GM23248 (cell line): ENCODE measurements around the gene TRIM36. TPM values are rescaled to one million over a fixed set of nuclear protein-coding genes. Genes with fewer than 3 reads are reported as not detected.

Source experiments
- DNase-seq: peaks from one replicate; pipeline ENCODE4 v3.0.0-alpha.2; 2015
- H2AFZ ChIP-seq: fragments of 200-600 bp; sonication (generic); 2 replicates; pipeline ENCODE4 v1.6.1; 2016; ENCODE audit warnings: antibody characterized with exemption
- H3F3A ChIP-seq: fragments of 200-600 bp; sonication (generic); 2 replicates; pipeline ENCODE4 v1.6.1; 2016; ENCODE audit warnings: mild to moderate bottlenecking, antibody characterized with exemption, mixed run types; ENCODE audit not compliant: insufficient read depth
- H3K27ac ChIP-seq: fragments of 200-600 bp; sonication (generic); 2 replicates; pipeline ENCODE4 v1.5.1; 2016; ENCODE audit warnings: mild to moderate bottlenecking
- H3K27me3 ChIP-seq: fragments of 200-600 bp; sonication (generic); replicated peaks from 2 replicates; pipeline ENCODE4 v1.6.1; 2016; ENCODE audit warnings: mild to moderate bottlenecking; ENCODE audit not compliant: insufficient read depth
- H3K36me3 ChIP-seq: fragments of 200-600 bp; sonication (generic); 2 replicates; pipeline ENCODE4 v1.6.1; 2016; ENCODE audit warnings: low read depth, mild to moderate bottlenecking
- H3K4me1 ChIP-seq: fragments of 200-600 bp; sonication (generic); 2 replicates; pipeline ENCODE4 v1.6.1; 2016; ENCODE audit warnings: mild to moderate bottlenecking; ENCODE audit not compliant: insufficient read depth
- H3K4me2 ChIP-seq: fragments of 200-600 bp; sonication (generic); one replicate; pipeline ENCODE4 v1.6.1; 2016; ENCODE audit warnings: mild to moderate bottlenecking; ENCODE audit not compliant: unreplicated experiment
- H3K4me3 ChIP-seq: fragments of 200-600 bp; sonication (generic); 2 replicates; pipeline ENCODE4 v1.5.1; 2016; ENCODE audit warnings: mild to moderate bottlenecking
- H3K79me2 ChIP-seq: fragments of 200-600 bp; sonication (generic); 2 replicates; pipeline ENCODE4 v1.6.1; 2016; ENCODE audit warnings: mild to moderate bottlenecking; ENCODE audit not compliant: insufficient read depth
- H3K9ac ChIP-seq: fragments of 200-600 bp; sonication (generic); 2 replicates; pipeline ENCODE4 v1.6.1; 2016; ENCODE audit warnings: mild to moderate bottlenecking
- H3K9me2 ChIP-seq: fragments of 200-600 bp; sonication (generic); 2 replicates; pipeline ENCODE4 v1.6.1; 2016; ENCODE audit warnings: mixed run types, mild to moderate bottlenecking, moderate library complexity; ENCODE audit not compliant: insufficient read depth
- H3K9me3 ChIP-seq: fragments of 200-600 bp; sonication (generic); one replicate; pipeline ENCODE4 v1.6.1; 2017; ENCODE audit warnings: low read depth
- H4K20me1 ChIP-seq: fragments of 200-600 bp; sonication (generic); 2 replicates; pipeline ENCODE4 v1.6.0; 2016; ENCODE audit not compliant: insufficient read depth
- EZH2 ChIP-seq: fragments of 200-600 bp; sonication (generic); IDR thresholded peaks from 2 replicates; pipeline ENCODE4 v1.6.1; 2018; ENCODE audit warnings: antibody characterized with exemption, mild to moderate bottlenecking; ENCODE audit not compliant: insufficient read depth, poor library complexity, severe bottlenecking
- EZH2phosphoT487 ChIP-seq: fragments of 200-600 bp; sonication (generic); IDR thresholded peaks from 2 replicates; pipeline ENCODE4 v1.6.1; 2018; ENCODE audit warnings: antibody characterized with exemption, moderate library complexity, mild to moderate bottlenecking, low read depth; ENCODE audit not compliant: insufficient read depth
- WGBS, 2 experiments: methylation state at CpG; one replicate each; pipeline ENCODE4 v1.1.6; 2015 to 2017; ENCODE audit warnings: low lambda C conversion rate in 2 of 2, low coverage in 1 of 2; ENCODE audit errors: missing lambda C conversion rate in 2 of 2; 5-methylcytosine and 5-hydroxymethylcytosine counted together
- in situ Hi-C: fragments of 300-500 bp; cut with MboI; formaldehyde crosslinking; loops from 2 replicates; pipeline ENCODE4 v1.15.0; 2020
- polyA plus RNA-seq: library from polyadenylated mRNA; unstranded; fragments of >200 nt; fragmentation: Nextera tagmentation; extraction: Ambion mirVana; gene quantifications from 2 replicates; pipeline ENCODE4 v1.2.1, GENCODE V29; 2016
- total RNA-seq: library from RNA; depleted of rRNA; stranded (reverse); fragments of >200 nt; shearing (Covaris generic); gene quantifications from 2 replicates; pipeline ENCODE4 v1.2.3, GENCODE V29; 2014

Gene TRIM36
- total and polyA plus RNA-seq, 2 experiments from 2014 or later: not detected

DNA sequence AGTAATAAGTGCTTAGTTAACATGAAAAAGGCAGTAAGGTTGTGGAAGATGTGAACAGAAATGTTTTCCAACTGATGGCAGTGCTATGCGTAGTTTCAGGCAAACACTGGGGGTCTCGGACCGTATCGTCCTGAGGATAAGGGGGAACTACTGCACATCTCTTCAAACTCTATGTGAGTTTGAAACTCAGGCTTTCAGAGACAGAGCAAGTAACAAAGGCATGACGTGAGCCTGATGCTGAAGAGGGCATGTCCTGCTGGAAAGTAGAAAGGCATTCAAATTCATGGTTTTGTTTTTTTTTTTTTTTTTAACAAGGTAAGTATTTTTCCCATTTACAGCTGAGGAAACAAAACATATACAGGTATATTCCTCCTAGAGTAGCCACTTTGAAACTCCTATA, 59.9 kb downstream of the TRIM36 start:
- Histone ChIP-seq H3K9me3 (no peaks in the 10 kb centered on the region), H3K4me1 (no peaks in the 10 kb centered on the region), H3K27ac (no peak overlapping the region), H2AFZ (no peak overlapping the region), H4K20me1 (no peaks in the 10 kb centered on the region), H3K9me2 (no peaks in the 10 kb centered on the region), H3K4me2 (no peak overlapping the region), H3K27me3 (no peaks in the 10 kb centered on the region), H3K4me3 (no peak overlapping the region), H3K79me2 (no peaks in the 10 kb centered on the region), H3K9ac (no peak overlapping the region), H3F3A (no peaks in the 10 kb centered on the region), H3K36me3 (no peaks in the 10 kb centered on the region)
- DNase-seq: no peak
- WGBS, 2 experiments: 42 to 53% methylated on average over 5 of the region's 5 CpGs
- TF ChIP-seq EZH2 (no peak), EZH2phosphoT487 (no peak)
- in situ Hi-C loops: no loop called here

DNA sequence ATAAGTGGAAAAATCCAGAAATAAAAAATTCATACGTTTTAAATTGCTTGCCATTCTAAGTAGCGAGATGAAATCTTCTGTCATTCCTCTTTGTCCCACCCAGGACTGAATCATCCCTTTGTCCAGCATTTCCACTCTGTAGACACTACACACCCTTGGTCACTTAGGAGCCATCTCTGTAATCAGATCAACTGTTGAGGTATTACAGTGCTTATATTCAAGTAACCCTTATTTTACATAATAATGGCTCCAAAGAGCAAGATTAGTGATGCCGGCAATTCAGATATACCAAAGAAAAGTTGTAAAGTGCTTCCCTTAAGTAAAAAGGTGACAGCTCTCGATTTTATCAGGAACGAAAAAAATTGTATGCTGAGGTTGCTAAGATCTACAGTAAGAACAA, 60.4 kb downstream of the TRIM36 start:
- H2AFZ ChIP-seq: no peak overlapping the region
- no peak overlapping the region for H3K4me2 ChIP-seq
- no peak overlapping the region for H3K9ac ChIP-seq
- no peaks in the 10 kb centered on the region for H3K9me2 ChIP-seq
- no peaks in the 10 kb centered on the region for H4K20me1 ChIP-seq
- 34 to 45% methylated on average over 5 of the region's 5 CpGs for whole genome bisulfite sequencing, 2 experiments
- H3K27me3 ChIP-seq: no peaks in the 10 kb centered on the region
- no peaks in the 10 kb centered on the region for H3F3A ChIP-seq
- no peaks in the 10 kb centered on the region for H3K4me1 ChIP-seq
- H3K9me3 ChIP-seq: no peaks in the 10 kb centered on the region
- in situ Hi-C loops: no loop called here
- H3K79me2 ChIP-seq: no peaks in the 10 kb centered on the region
- no peaks in the 10 kb centered on the region for H3K36me3 ChIP-seq
- TF ChIP-seq EZH2phosphoT487: no peak
- no peak for TF ChIP-seq EZH2
- no peak overlapping the region for H3K27ac ChIP-seq
- no peak overlapping the region for H3K4me3 ChIP-seq
- DNase-seq: no peak

GRCh38 chr5:115100319-115100955, 69.3 kb downstream of the TRIM36 start:
- Histone ChIP-seq H3K9me3 (no peaks in the 10 kb centered on the region), H3K4me3 (no peak overlapping the region), H3K9ac (no peak overlapping the region), H3K79me2 (no peaks in the 10 kb centered on the region), H3K27ac (no peak overlapping the region), H2AFZ (no peak overlapping the region), H3K27me3 (no peaks in the 10 kb centered on the region; the same call in 1 of the 2 replicates), H3K4me2 (no peak overlapping the region), H3K9me2 (no peaks in the 10 kb centered on the region), H3K4me1 (no peaks in the 10 kb centered on the region), H4K20me1 (no peaks in the 10 kb centered on the region), H3K36me3 (no peaks in the 10 kb centered on the region), H3F3A (no peaks in the 10 kb centered on the region)
- in situ Hi-C loops: no loop called here
- WGBS, 2 experiments: 75 to 81% methylated on average over 6 of the region's 6 CpGs
- TF ChIP-seq EZH2phosphoT487 (no peak), EZH2 (no peak)
- peak; percentile 38 for DNase-seq

- peaks cover 10% of the 10 kb centered on the region; the same call in 1 of the 2 replicates for H3K27me3 ChIP-seq
- H3F3A ChIP-seq: no peaks in the 10 kb centered on the region
- no peak overlapping the region for H2AFZ ChIP-seq
- peak; percentile 70 for DNase-seq
- H3K9ac ChIP-seq: no peak overlapping the region
- H3K9me3 ChIP-seq: no peaks in the 10 kb centered on the region
- H3K79me2 ChIP-seq: no peaks in the 10 kb centered on the region
- in situ Hi-C loops: loop anchor here (25.0 kb wide), 1 partner anchor 489 kb away; no protein-coding TSS in a partner anchor
- no peak overlapping the region for H3K4me3 ChIP-seq
- no peaks in the 10 kb centered on the region for H3K36me3 ChIP-seq
- WGBS, 2 experiments: 0% methylated on average over 2 of the region's 2 CpGs
- no peak overlapping the region for H3K27ac ChIP-seq
- no peaks in the 10 kb centered on the region for H4K20me1 ChIP-seq
- no peak overlapping the region for H3K4me2 ChIP-seq
- H3K4me1 ChIP-seq: no peaks in the 10 kb centered on the region
- no peaks in the 10 kb centered on the region for H3K9me2 ChIP-seq
- TF ChIP-seq EZH2 (no peak), EZH2phosphoT487 (no peak)
Observed at GRCh38 chr5:115098041-115098702, 71.5 kb downstream of the TRIM36 start.
